MCF 10A (cell line): Measurements from ENCODE around the gene GATAD2B. TPM values are rescaled to one million over a fixed set of nuclear protein-coding genes. Genes with fewer than 3 reads are reported as not detected.
"Not testable (repeated sequence)": the region's sequence is repeated elsewhere in the genome, so short reads cannot be mapped to it uniquely, and the experiment has no call there.

Experiments
- BruUV-seq: library from RNA; stranded (reverse); fragments of 400-500 nt; replicated peaks from 2 replicates; lab custom pipeline; 2021; lab: Mats Ljungman, UMichigan
- CTCF ChIA-PET: fragments of 300-600 bp; sonication (Branson Sonifier 250); formaldehyde crosslinking; extraction: SDS; loops from one replicate; lab custom pipeline; 2021; ENCODE audit warnings: antibody characterized with exemption, inconsistent platforms; lab: Yijun Ruan, JAX
- POLR2A ChIA-PET: fragments of 300-600, 350-650 bp; sonication (Branson Sonifier 250); formaldehyde crosslinking; extraction: SDS; loops from one replicate; lab custom pipeline; 2020; ENCODE audit warnings: antibody characterized with exemption, inconsistent platforms; lab: Yijun Ruan, JAX
- DNase-seq: peaks from one replicate; pipeline ENCODE4 v3.0.0-alpha.2; 2018; ENCODE audit not compliant: unreplicated experiment
- H3K27ac Mint-ChIP-seq: one replicate; pipeline ENCODE4 v1.8.0; 2022; ENCODE audit warnings: mild to moderate bottlenecking, low read depth, mixed read lengths; ENCODE audit not compliant: unreplicated experiment
- H3K27me3 Mint-ChIP-seq: one replicate; pipeline ENCODE4 v1.8.0; 2022; ENCODE audit warnings: mixed read lengths; ENCODE audit not compliant: insufficient read depth, unreplicated experiment
- H3K36me3 Mint-ChIP-seq: one replicate; pipeline ENCODE4 v1.8.0; 2022; ENCODE audit warnings: mild to moderate bottlenecking, moderate library complexity, mixed read lengths; ENCODE audit not compliant: insufficient read depth, unreplicated experiment
- H3K4me1 Mint-ChIP-seq: one replicate; pipeline ENCODE4 v1.8.0; 2022; ENCODE audit warnings: mixed read lengths; ENCODE audit not compliant: insufficient read depth, unreplicated experiment
- H3K4me3 Mint-ChIP-seq: one replicate; pipeline ENCODE4 v1.8.0; 2022; ENCODE audit warnings: mild to moderate bottlenecking, moderate library complexity, mixed read lengths; ENCODE audit not compliant: unreplicated experiment
- H3K9me3 Mint-ChIP-seq: one replicate; pipeline ENCODE4 v1.8.0; 2022; ENCODE audit warnings: mixed read lengths; ENCODE audit not compliant: unreplicated experiment
- CTCF ChIP-seq: fragments of 200-600 bp; IDR thresholded peaks from one replicate; pipeline ENCODE4 v1.8.0; 2022; ENCODE audit warnings: antibody characterized with exemption, mild to moderate bottlenecking; ENCODE audit not compliant: unreplicated experiment
- intact Hi-C: fragments of 100-400 bp; cut with micrococcal nuclease; formaldehyde crosslinking; loops from 2 replicates; pipeline ENCODE4 v1.14.1; 2022
- total RNA-seq: library from RNA; stranded (reverse); gene quantifications from 2 replicates; pipeline ENCODE4 v1.2.3, GENCODE V29; 2022

GATAD2B gene
- total RNA-seq, 1 experiment from 2014 or later, result 95.5 TPM

DNA sequence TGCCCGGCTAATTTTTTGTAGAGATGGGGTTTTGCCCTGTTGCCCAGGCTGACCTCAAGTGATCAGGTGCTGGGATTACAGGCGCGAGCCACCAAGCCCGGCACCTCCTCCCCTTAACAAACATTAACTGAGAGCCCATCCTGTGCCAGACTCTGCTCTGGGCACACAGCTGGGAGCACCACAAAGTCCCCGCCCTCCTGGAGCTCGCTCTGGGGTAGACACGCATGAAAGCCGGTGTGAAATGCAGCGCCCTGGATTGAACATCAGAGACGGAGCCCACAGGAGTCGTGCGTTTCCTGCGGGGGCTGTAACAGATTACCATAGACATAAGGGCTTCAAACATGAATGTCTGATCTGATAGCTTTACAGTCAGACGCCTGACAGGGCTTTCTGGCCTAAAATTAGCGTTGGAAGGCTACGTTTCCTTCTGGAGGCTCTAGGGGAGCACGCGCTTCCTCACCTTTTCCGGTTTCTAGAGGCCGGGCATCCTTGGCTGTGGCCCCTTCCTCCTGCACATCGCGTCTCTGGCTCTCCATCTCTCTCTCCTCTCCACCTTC lies 133.2 kb downstream of the GATAD2B start:
- intact Hi-C loops, result loop anchor here (10.0 kb wide), 1 partner anchor 395 kb away; no protein-coding TSS in a partner anchor
- ChIA-PET CTCF (interaction anchor here (0.6 kb wide), 2 partner anchors 20 to 1074 kb away, joined by 3 read pairs; no protein-coding TSS in a partner anchor), POLR2A (no interaction called here)
- H3K9me3 Mint-ChIP-seq, result no peaks in the 10 kb centered on the region
- H3K36me3 Mint-ChIP-seq, result no peaks in the 10 kb centered on the region
- no peak overlapping the region for H3K4me3 Mint-ChIP-seq
- TF ChIP-seq CTCF, result no peak
- peaks cover 14% of the 10 kb centered on the region for H3K27me3 Mint-ChIP-seq
- no peak for DNase-seq
- no TSS peak for BruUV-seq
- peak overlapping the region; percentile 1 for H3K27ac Mint-ChIP-seq
- peaks cover 19% of the 10 kb centered on the region for H3K4me1 Mint-ChIP-seq

GRCh38 chr1:153786038-153786790 lies 136.6 kb downstream of the GATAD2B start:
- CTCF ChIA-PET, result interaction anchor here (1.3 to 2.0 kb wide), 2 partner anchors 10 to 35 kb away, joined by 4 to 11 read pairs; no protein-coding TSS in a partner anchor
- no peaks in the 10 kb centered on the region for H3K9me3 Mint-ChIP-seq
- DNase-seq, result no peak
- peaks cover 17% of the 10 kb centered on the region for H3K4me1 Mint-ChIP-seq
- POLR2A ChIA-PET, result interaction anchor here (1.4 to 2.0 kb wide), 4 partner anchors 19 to 181 kb away, joined by 4 to 7 read pairs (median 4); partner anchors contain the start of genes CREB3L4, DENND4B and SLC39A1
- H3K4me3 Mint-ChIP-seq, result no peak overlapping the region
- no TSS peak for BruUV-seq
- no peak overlapping the region for H3K27ac Mint-ChIP-seq
- peaks cover 6% of the 10 kb centered on the region for H3K36me3 Mint-ChIP-seq
- no peak for TF ChIP-seq CTCF
- peaks cover 14% of the 10 kb centered on the region for H3K27me3 Mint-ChIP-seq
- intact Hi-C loops, result no loop called here

- Mint-ChIP-seq H3K9me3 (no peaks in the 10 kb centered on the region), H3K36me3 (peaks cover 12% of the 10 kb centered on the region), H3K27me3 (peaks cover 13% of the 10 kb centered on the region), H3K27ac (peak overlapping the region; percentile 84), H3K4me1 (peaks cover 4% of the 10 kb centered on the region), H3K4me3 (peak overlapping the region; percentile 94)
- peak; percentile 92 for DNase-seq
- CTCF ChIA-PET, result interaction anchor here (0.6 to 2.2 kb wide), 6 partner anchors 10 to 486 kb away, joined by 3 to 7 read pairs (median 3); partner anchors contain the start of genes DENND4B and RAB13
- intact Hi-C loops, result no loop called here
- POLR2A ChIA-PET, result interaction anchor here (0.6 to 6.1 kb wide), 33 partner anchors 8 to 1464 kb away, joined by 3 to 37 read pairs (median 4); partner anchors contain the start of genes CREB3L4, DENND4B, GATAD2B and JTB
- TF ChIP-seq CTCF, result no peak
- BruUV-seq, result TSS peak; percentile 96
Observed at GRCh38 chr1:153783233-153784190, 139.3 kb downstream of the GATAD2B start.

- H3K27me3 Mint-ChIP-seq, BruUV-seq, H3K9me3 Mint-ChIP-seq, intact Hi-C loops, DNase-seq: not testable (repeated sequence)
- CTCF ChIA-PET, result interaction anchor here (0.7 to 1.3 kb wide), 2 partner anchors 37 to 191 kb away, joined by 3 read pairs; no protein-coding TSS in a partner anchor
- H3K36me3 Mint-ChIP-seq, result peaks cover 12% of the 10 kb centered on the region
- peak overlapping the region; percentile 94 for H3K4me3 Mint-ChIP-seq
- peaks cover 12% of the 10 kb centered on the region for H3K4me1 Mint-ChIP-seq
- POLR2A ChIA-PET, result interaction anchor here (0.9 to 6.1 kb wide), 4 partner anchors 141 to 202 kb away, joined by 4 to 37 read pairs (median 6); partner anchors contain the start of genes CREB3L4 and GATAD2B
- H3K27ac Mint-ChIP-seq, result peak overlapping the region; percentile 84
Observed at GRCh38 chr1:153782648-153783047, 140.1 kb downstream of the GATAD2B start.
